Measurements from ENCODE around the gene AHI1.

DNA sequence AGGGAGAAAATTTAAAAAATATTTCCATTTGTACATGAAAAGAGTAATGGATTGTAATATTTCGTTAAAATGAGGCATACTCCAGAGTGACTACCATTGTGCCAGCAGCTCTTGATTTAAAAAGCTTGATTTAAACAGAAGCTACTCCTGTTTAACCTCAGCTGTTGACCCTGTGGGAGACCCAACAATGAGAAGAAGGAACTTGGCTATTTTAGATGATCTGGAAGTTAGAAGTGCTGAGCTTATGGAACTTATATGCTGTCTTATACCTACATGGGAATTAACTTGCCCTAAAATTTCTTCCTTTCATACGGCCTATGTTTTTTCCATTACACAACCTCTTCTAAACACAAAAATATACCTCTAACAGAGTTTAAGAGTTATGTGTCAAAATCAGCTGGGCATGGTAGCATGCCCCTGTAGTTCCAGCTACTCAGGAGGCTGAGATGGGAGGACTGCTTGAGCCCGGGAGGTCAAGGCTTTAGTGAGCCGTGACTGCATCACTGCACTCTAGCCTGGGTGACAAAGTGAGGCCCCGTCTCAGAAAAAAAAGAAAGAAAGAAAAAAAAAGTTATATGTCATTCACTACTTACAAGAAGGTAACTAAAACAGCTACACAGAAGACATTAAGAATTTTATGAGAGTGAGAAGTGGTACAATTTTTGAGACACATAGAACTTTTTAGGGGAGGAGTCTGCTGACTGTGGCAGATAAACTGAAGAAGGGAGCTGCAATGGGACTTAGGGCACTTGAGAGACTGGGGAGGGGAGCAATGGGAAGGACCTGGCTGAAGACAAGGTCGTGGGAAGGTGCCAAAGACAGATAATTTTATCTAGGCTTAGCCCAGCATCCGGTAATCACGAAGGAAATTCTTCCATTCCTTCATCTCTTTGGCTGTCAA is 176.6 kb downstream of the AHI1 start:
- TF ChIP-seq, protein P1, sequence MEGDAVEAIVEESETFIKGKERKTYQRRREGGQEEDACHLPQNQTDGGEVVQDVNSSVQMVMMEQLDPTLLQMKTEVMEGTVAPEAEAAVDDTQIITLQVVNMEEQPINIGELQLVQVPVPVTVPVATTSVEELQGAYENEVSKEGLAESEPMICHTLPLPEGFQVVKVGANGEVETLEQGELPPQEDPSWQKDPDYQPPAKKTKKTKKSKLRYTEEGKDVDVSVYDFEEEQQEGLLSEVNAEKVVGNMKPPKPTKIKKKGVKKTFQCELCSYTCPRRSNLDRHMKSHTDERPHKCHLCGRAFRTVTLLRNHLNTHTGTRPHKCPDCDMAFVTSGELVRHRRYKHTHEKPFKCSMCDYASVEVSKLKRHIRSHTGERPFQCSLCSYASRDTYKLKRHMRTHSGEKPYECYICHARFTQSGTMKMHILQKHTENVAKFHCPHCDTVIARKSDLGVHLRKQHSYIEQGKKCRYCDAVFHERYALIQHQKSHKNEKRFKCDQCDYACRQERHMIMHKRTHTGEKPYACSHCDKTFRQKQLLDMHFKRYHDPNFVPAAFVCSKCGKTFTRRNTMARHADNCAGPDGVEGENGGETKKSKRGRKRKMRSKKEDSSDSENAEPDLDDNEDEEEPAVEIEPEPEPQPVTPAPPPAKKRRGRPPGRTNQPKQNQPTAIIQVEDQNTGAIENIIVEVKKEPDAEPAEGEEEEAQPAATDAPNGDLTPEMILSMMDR (IDR thresholded peaks at IDR 0.05; ENCODE audit: insufficient read depth, low read depth, low read length) = no peak
- no peak for TF ChIP-seq EZH2 (IDR thresholded peaks at IDR 0.05; ENCODE audit: insufficient read depth, low read length)

All from astrocyte (in vitro differentiated cells and primary cell).